HEK293T (cell line): ENCODE measurements around the gene NUMBL.

ENCODE experiments used
- CTCF ChIA-PET: fragments of 350-600 bp; formaldehyde crosslinking; extraction: SDS; loops from one replicate; lab custom pipeline; 2021; ENCODE audit warnings: antibody characterized with exemption, inconsistent platforms; lab: Yijun Ruan, JAX
- POLR2A ChIA-PET: fragments of 350-600 bp; formaldehyde crosslinking; extraction: SDS; loops from one replicate; lab custom pipeline; 2020; ENCODE audit warnings: antibody characterized with exemption, inconsistent platforms; lab: Yijun Ruan, JAX
- DNase-seq: peaks from one replicate; pipeline ENCODE4 v3.0.0; 2012; ENCODE audit warnings: mixed read lengths; ENCODE audit errors: extremely low spot score
- ELF4 ChIP-seq: fragments of 450-650 bp; IDR thresholded peaks from 2 replicates; pipeline ENCODE4 v1.6.1; 2017; ENCODE audit warnings: antibody characterized with exemption
- FOXK2 ChIP-seq: fragments of 450-650 bp; IDR thresholded peaks from 2 replicates; pipeline ENCODE4 v1.6.1; 2016; ENCODE audit warnings: mild to moderate bottlenecking
- L3MBTL2 ChIP-seq: fragments of 450-650 bp; conservative IDR thresholded peaks from 2 replicates; pipeline ENCODE4 v1.6.1; 2016; ENCODE audit warnings: mild to moderate bottlenecking
- LEF1 ChIP-seq: fragments of 450-650 bp; IDR thresholded peaks from 2 replicates; pipeline ENCODE4 v1.6.1; 2017; ENCODE audit warnings: mild to moderate bottlenecking, borderline replicate concordance
- NFRKB ChIP-seq: fragments of 450-650 bp; IDR thresholded peaks from 2 replicates; pipeline ENCODE4 v1.6.1; 2016; ENCODE audit warnings: mild to moderate bottlenecking, moderate library complexity
- SP1 ChIP-seq: fragments of 450-650 bp; IDR thresholded peaks from 2 replicates; pipeline ENCODE4 v1.6.1; 2017
- TF ChIP-seq, protein P1 (sequence below): fragments of 450-650 bp; IDR thresholded peaks from 2 replicates; pipeline ENCODE4 v1.6.1; 2016

NUMBL gene

DNA sequence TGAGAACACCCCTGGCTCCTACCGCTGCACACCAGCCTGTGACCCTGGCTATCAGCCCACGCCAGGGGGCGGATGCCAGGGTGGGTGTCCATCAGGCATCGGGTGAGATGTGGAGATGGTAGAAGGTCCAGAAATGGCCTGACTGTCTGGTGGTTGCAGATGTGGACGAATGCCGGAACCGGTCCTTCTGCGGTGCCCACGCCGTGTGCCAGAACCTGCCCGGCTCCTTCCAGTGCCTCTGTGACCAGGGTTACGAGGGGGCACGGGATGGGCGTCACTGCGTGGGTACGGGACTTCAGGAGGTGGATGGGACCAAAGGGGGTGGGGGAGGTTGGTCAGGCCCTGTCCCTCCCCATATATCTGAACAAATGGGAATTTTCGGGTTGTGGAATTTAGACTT, 73.5 kb downstream of the NUMBL start:
- ChIA-PET CTCF (no interaction called here), POLR2A (no interaction called here)
- DNase-seq: no peak
- no peak for TF ChIP-seq SP1
- no peak for TF ChIP-seq L3MBTL2
- no peak for TF ChIP-seq ELF4
- no peak for TF ChIP-seq LEF1
- TF ChIP-seq, protein P1, sequence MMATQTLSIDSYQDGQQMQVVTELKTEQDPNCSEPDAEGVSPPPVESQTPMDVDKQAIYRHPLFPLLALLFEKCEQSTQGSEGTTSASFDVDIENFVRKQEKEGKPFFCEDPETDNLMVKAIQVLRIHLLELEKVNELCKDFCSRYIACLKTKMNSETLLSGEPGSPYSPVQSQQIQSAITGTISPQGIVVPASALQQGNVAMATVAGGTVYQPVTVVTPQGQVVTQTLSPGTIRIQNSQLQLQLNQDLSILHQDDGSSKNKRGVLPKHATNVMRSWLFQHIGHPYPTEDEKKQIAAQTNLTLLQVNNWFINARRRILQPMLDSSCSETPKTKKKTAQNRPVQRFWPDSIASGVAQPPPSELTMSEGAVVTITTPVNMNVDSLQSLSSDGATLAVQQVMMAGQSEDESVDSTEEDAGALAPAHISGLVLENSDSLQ: no peak

DNA sequence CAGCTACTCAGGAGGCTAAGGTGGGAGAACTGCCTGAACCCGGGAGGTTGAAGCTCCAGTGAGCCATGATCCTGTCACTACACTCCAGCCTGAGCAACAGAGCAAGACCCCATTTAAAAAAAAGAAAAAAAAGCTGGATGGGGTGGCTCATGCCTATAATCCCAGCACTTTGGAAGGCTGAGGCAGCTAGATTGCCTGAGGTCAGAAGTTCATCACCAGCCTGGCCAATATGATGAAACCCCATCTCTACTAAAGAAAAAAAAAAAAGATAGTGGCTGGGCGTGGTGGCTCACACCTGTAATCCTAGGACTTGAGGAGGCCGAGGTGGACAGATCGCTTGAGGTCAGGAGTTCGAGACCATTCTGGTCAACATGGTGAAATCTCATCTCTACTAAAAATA, 74.3 kb downstream of the NUMBL start:
- POLR2A ChIA-PET: no interaction called here

More for the DNA sequence above, 74.3 kb downstream of the NUMBL start:
- TF ChIP-seq, protein P1: no peak
- TF ChIP-seq LEF1 (no peak), L3MBTL2 (no peak), NFRKB (no peak), ELF4 (no peak), FOXK2 (no peak)
- CTCF ChIA-PET: no interaction called here
- no peak for DNase-seq
